CD4-positive, alpha-beta T cell treated with Interleukin-15 for 1 hour (primary cell): ENCODE measurements around the gene WDR91.

Experiments used
- DNase-seq: peaks from one replicate; pipeline ENCODE4 v3.0.0-alpha.2; 2020

The WDR91 gene

GRCh38 chr7:135195968-135196629, 15.2 kb downstream of the WDR91 start:
- no peak for DNase-seq

GRCh38 chr7:135195156-135195555, 16.2 kb downstream of the WDR91 start:
- DNase-seq, result no peak

GRCh38 chr7:135194494-135195095, 16.7 kb downstream of the WDR91 start:
- no peak for DNase-seq

- no peak for DNase-seq
Measured at GRCh38 chr7:135193615-135194081, 17.7 kb downstream of the WDR91 start.

- no peak for DNase-seq
Measured at GRCh38 chr7:135192914-135193536, 18.3 kb downstream of the WDR91 start.

- no peak for DNase-seq
Measured at GRCh38 chr7:135190703-135191102, 20.6 kb downstream of the WDR91 start.

GRCh38 chr7:135189961-135190360, 21.4 kb downstream of the WDR91 start:
- no peak for DNase-seq

GRCh38 chr7:135189221-135189662, 22.1 kb downstream of the WDR91 start:
- DNase-seq, result no peak

GRCh38 chr7:135188298-135188984, 22.9 kb downstream of the WDR91 start:
- DNase-seq, result no peak

GRCh38 chr7:135186841-135187253, 24.5 kb downstream of the WDR91 start:
- no peak for DNase-seq

GRCh38 chr7:135186261-135186540, 25.1 kb downstream of the WDR91 start:
- no peak for DNase-seq

- DNase-seq, result no peak
Measured at GRCh38 chr7:135185471-135186260, 25.7 kb downstream of the WDR91 start.

- no peak for DNase-seq
Measured at GRCh38 chr7:135184254-135184841, 27.0 kb downstream of the WDR91 start.

GRCh38 chr7:135183478-135183877, 27.8 kb downstream of the WDR91 start:
- no peak for DNase-seq

- no peak for DNase-seq
Measured at GRCh38 chr7:135181929-135182678, 29.2 kb downstream of the WDR91 start.

- no peak for DNase-seq
Measured at GRCh38 chr7:135181261-135181928, 29.9 kb downstream of the WDR91 start.

GRCh38 chr7:135180122-135180521, 31.2 kb downstream of the WDR91 start:
- DNase-seq, result no peak

- no peak for DNase-seq
Measured at GRCh38 chr7:135179321-135179925, 31.9 kb downstream of the WDR91 start.

GRCh38 chr7:135178364-135178763, 33.0 kb downstream of the WDR91 start:
- no peak for DNase-seq

- no peak for DNase-seq
Measured at GRCh38 chr7:135177028-135177696, 34.2 kb downstream of the WDR91 start.
